ENCODE data around the gene TUBA4A. TPM values are rescaled to one million over a fixed set of nuclear protein-coding genes. Genes with fewer than 3 reads are reported as not detected.

The TUBA4A gene
- total RNA-seq, 2 donors from 2014 or later = 51.7 to 159 TPM

- TF ChIP-seq, protein P1, sequence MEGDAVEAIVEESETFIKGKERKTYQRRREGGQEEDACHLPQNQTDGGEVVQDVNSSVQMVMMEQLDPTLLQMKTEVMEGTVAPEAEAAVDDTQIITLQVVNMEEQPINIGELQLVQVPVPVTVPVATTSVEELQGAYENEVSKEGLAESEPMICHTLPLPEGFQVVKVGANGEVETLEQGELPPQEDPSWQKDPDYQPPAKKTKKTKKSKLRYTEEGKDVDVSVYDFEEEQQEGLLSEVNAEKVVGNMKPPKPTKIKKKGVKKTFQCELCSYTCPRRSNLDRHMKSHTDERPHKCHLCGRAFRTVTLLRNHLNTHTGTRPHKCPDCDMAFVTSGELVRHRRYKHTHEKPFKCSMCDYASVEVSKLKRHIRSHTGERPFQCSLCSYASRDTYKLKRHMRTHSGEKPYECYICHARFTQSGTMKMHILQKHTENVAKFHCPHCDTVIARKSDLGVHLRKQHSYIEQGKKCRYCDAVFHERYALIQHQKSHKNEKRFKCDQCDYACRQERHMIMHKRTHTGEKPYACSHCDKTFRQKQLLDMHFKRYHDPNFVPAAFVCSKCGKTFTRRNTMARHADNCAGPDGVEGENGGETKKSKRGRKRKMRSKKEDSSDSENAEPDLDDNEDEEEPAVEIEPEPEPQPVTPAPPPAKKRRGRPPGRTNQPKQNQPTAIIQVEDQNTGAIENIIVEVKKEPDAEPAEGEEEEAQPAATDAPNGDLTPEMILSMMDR (IDR thresholded peaks at IDR 0.05) = no peak
- H3K36me3 ChIP-seq = peaks cover 45% of the 10 kb centered on the region
- peak; percentile 99 for DNase-seq (ENCODE audit: low spot score)
- H3K4me3 ChIP-seq = peak within 1 kb of the TSS; percentile 77 to 86
- no peaks in the 10 kb centered on the region for H3K27me3 ChIP-seq
- H3K27ac ChIP-seq = peak within 1 kb of the TSS; percentile 95 to 97
- no peaks in the 10 kb centered on the region for H3K9me3 ChIP-seq
- peaks cover 0 to 35% of the 10 kb centered on the region in 2 donors for H3K4me1 ChIP-seq
These were observed 24.2 kb downstream of the TUBA4A start, which contains the start of the genes ANKZF1 and ATG9A for GRCh38 chr2:219229305-219230058. Gene ANKZF1, plus strand, starts transcription at chr2:219229806. Its CDS starts 452 bp downstream, at chr2:219230258. Gene ATG9A, minus strand, starts transcription at chr2:219229636. Its CDS starts 1,612 bp downstream, at chr2:219228024.

GRCh38 chr2:219228911-219229304 lies 24.8 kb downstream of the TUBA4A start:
- DNase-seq (ENCODE audit: low spot score) = no peak
- TF ChIP-seq, protein P1 (IDR thresholded peaks at IDR 0.05) = no peak
- H3K36me3 ChIP-seq = peaks cover 45% of the 10 kb centered on the region
- peak overlapping the region; percentile 77 to 86 for H3K4me3 ChIP-seq
- H3K9me3 ChIP-seq = no peaks in the 10 kb centered on the region
- no peaks in the 10 kb centered on the region for H3K27me3 ChIP-seq
- H3K27ac ChIP-seq = peak overlapping the region; percentile 95 to 97
- peaks cover 0 to 35% of the 10 kb centered on the region in 2 donors for H3K4me1 ChIP-seq

DNA sequence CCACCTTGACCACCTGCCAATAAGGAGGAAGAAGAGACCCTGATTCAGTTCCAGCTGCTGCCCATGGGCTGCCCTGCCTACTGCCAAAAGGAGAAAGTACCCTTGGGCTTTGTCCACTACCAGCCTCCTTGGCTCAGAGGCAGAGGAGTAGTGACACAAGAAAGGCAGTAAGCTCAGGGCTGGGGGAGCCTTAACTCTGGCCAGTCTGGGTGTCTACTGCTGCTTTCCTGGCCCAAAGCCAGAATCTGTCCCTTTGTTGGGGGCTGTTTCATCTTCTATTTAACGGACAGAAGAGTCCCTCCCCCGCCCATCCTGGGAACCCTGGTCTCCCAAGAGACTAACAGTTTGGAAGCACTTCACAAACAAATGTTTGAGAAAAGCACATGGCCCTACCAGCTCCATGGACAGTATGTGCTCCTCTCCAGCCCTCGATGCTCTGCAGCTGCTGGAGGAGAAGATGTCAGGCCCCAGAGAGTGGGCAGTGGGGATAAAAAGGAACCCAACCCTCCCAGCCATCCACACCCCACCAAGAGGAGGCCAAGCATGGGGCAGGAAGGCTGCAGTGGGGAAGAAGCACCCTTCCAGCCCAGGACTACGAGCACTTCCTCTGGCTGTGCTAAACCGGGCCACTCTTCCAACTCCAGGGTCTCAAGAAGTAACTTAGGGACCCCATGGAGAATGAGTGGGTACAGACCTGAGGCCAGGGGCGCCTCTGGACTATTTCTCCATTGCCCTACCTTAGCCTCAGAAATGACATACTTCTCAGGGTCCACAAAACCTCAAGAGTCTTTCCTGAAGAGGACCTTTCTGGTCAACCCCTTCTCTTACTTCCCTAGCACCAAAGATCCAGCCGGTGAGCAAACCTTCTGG lies 25.4 kb downstream of the TUBA4A start:
- Histone ChIP-seq H3K27ac (peak overlapping the region; percentile 95 to 97), H3K9me3 (no peaks in the 10 kb centered on the region), H3K36me3 (peaks cover 45% of the 10 kb centered on the region), H3K4me3 (peak overlapping the region; percentile 77 to 86), H3K4me1 (peaks cover 0 to 35% of the 10 kb centered on the region in 2 donors), H3K27me3 (no peaks in the 10 kb centered on the region)
- DNase-seq (ENCODE audit: low spot score) = no peak
- TF ChIP-seq, protein P1 (IDR thresholded peaks at IDR 0.05) = no peak

DNA sequence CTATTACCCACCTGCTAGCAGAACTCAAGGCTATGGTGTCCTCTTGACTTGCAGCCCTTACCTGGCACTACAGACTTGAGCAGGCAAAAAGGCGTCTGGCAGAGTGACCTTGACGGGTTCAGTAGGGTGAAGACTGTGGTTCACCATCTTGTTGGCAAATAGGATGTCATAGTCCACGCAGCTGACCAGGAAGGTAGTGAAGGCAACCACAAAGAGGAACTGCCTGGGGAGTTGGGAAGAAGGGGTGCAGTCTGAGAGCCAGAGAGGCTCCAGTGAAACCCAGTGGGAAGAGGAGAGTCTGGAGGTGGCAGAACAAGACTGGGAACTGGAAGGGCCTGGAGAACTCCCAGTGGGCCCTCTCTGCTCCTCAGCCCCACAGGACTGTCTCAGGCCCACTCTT lies 28.4 kb downstream of the TUBA4A start:
- peaks cover 0 to 24% of the 10 kb centered on the region in 2 donors for H3K4me1 ChIP-seq
- TF ChIP-seq, protein P1 (IDR thresholded peaks at IDR 0.05) = no peak

DNA sequence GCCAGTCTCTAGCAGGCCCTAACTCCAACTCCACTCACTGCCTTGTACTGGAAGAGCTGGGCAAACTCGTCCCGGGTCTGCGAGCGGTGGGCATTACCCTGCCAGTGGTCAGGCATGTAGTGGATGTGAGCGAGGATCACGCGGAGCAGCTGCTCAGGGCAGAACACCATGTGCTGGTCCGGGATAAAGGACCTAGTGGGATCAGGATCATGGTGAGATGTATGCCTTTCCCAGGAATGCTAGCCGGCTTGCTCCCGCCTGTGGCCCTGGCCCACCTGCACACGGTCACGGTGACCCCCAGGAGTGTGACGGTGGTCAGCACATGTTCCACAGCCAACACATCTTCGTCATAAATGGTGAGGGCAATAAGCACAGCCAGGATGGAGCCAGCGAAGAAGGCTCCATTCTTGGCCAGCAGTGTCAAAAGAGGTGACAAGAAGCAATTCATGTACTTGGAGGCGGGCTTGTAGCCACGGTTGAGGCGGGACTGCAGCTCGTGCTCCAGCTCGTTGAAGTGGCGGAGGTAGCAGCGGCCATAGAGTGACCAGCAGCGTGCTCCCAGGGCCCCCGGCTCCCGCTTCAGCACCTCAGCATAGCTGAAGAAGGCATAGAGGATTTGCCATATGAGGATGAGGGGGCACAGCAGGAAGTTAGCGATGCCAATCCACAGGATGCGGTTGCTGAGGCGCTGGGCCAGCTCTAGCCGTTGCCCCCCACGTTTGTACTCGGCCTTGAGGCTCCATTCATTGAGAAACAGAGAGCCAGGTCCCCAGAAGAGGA lies 29.7 kb downstream of the TUBA4A start:
- TF ChIP-seq, protein P1 (IDR thresholded peaks at IDR 0.05) = no peak
- peaks cover 0 to 30% of the 10 kb centered on the region in 2 donors for H3K4me1 ChIP-seq
- H3K4me3 ChIP-seq = no peak overlapping the region
- no peaks in the 10 kb centered on the region for H3K9me3 ChIP-seq
- H3K27me3 ChIP-seq = no peaks in the 10 kb centered on the region
- no peak overlapping the region for H3K27ac ChIP-seq
- no peak for DNase-seq (ENCODE audit: low spot score)
- peaks cover 68% of the 10 kb centered on the region for H3K36me3 ChIP-seq

More for the DNA sequence above, 28.4 kb downstream of the TUBA4A start:
- no peaks in the 10 kb centered on the region for H3K27me3 ChIP-seq
- no peak overlapping the region for H3K27ac ChIP-seq
- peaks cover 59% of the 10 kb centered on the region for H3K36me3 ChIP-seq
- no peaks in the 10 kb centered on the region for H3K9me3 ChIP-seq
- H3K4me3 ChIP-seq = no peak overlapping the region
- no peak for DNase-seq (ENCODE audit: low spot score)
